Heart left ventricle (tissue), 13 donors: ENCODE results near the gene CDH13.

Experiments
- POLR2A ChIP-seq, 2 donors: fragments of 450-650 bp; IDR thresholded peaks; one replicate each; pipeline ENCODE4 v1.6.1; 2017; ENCODE audit warnings: antibody characterized with exemption in 2 of 2, mild to moderate bottlenecking in 2 of 2, moderate library complexity in 2 of 2
- TF ChIP-seq, protein P1 (sequence below), 12 donors: fragments of 200-600 bp; sonication (generic) in 4 of 12; IDR thresholded peaks; one replicate each; pipeline versions ENCODE4 v1.5.0 to v1.8.0; 2018 to 2022; ENCODE audit warnings: antibody characterized with exemption in 12 of 12, mild to moderate bottlenecking in 5 of 12
- donor health status: ischemic (EF 13 %, LVEDD 7.1; RV severe dilation, severe dysfunction).
- donor health status: DM: no; HTN: yes; CAD: no.
- donor health status: DM: no; HTN: no; CAD: no.
- donor health status: ischemic (EF 25% LVEDD 6.9; RV normal size, moderate dysfunction).
- donor health status: ischemic (EF 25% LVEDD 5.7; RV mildly dilated, moderate dysfunction).
- donor health status: ischemic (EF 35%, LVEDD 5.7; RV mildly dilated, moderate dysfunction).
- donor health status: nonischemic (EF 11% LVEDD 7.7; RV severe dilation, severe dysfunction).
- donor health status: DM: yes; HTN: yes; CAD: no.
- donor health status: PGD.
- donor health status: ischemic (EF 29% LVEDD 5.4; RV normal size, mild dysfunction).
- donor health status: nonischemic (EF 23%, LVEDD 6.1; RV moderate dilation, normal function).

DNA sequence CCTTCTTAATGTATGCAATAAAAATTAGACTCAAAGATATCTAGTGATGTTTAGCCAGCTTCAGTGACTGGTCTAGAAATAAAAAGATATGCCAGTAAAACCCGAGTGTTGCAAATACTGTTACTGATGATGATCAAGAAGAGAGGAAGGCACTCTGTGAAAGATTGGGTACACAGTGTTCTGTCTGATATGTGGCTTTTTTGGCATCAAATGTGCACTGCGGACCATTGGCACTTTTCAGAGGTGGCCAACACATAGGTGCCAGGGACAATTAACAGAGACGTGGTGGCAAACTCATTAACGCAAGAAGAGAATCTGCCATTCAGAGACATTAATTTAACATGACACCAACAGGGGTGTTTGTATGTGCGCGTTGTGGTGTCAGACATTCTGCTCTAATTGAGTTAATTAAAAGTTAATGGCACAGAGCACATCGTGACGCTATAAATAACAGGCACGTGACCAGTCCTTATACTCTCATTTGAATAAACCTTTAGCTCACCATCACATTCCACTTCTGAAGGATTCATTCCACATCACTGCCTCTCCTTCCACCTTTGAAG, 631.7 kb downstream of the CDH13 start:
- TF ChIP-seq, protein P1, sequence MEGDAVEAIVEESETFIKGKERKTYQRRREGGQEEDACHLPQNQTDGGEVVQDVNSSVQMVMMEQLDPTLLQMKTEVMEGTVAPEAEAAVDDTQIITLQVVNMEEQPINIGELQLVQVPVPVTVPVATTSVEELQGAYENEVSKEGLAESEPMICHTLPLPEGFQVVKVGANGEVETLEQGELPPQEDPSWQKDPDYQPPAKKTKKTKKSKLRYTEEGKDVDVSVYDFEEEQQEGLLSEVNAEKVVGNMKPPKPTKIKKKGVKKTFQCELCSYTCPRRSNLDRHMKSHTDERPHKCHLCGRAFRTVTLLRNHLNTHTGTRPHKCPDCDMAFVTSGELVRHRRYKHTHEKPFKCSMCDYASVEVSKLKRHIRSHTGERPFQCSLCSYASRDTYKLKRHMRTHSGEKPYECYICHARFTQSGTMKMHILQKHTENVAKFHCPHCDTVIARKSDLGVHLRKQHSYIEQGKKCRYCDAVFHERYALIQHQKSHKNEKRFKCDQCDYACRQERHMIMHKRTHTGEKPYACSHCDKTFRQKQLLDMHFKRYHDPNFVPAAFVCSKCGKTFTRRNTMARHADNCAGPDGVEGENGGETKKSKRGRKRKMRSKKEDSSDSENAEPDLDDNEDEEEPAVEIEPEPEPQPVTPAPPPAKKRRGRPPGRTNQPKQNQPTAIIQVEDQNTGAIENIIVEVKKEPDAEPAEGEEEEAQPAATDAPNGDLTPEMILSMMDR (IDR thresholded peaks at IDR 0.05), result no peak
- TF ChIP-seq POLR2A (IDR thresholded peaks at IDR 0.05), result no peak
